HEK293T (cell line): ENCODE measurements around the gene FDX1.

Experiments used
- CTCF ChIA-PET: fragments of 350-600 bp; formaldehyde crosslinking; extraction: SDS; loops from one replicate; lab custom pipeline; 2021; ENCODE audit warnings: antibody characterized with exemption, inconsistent platforms; lab: Yijun Ruan, JAX
- POLR2A ChIA-PET: fragments of 350-600 bp; formaldehyde crosslinking; extraction: SDS; loops from one replicate; lab custom pipeline; 2020; ENCODE audit warnings: antibody characterized with exemption, inconsistent platforms; lab: Yijun Ruan, JAX
- DNase-seq: peaks from one replicate; pipeline ENCODE4 v3.0.0; 2012; ENCODE audit warnings: mixed read lengths; ENCODE audit errors: extremely low spot score
- ARNT ChIP-seq: fragments of 450-650 bp; IDR thresholded peaks from 2 replicates; pipeline ENCODE4 v1.6.1; 2017; ENCODE audit warnings: mild to moderate bottlenecking
- BHLHE40 ChIP-seq: fragments of 450-650 bp; IDR thresholded peaks from 2 replicates; pipeline ENCODE4 v1.6.1; 2016; ENCODE audit warnings: mild to moderate bottlenecking, moderate library complexity, borderline replicate concordance
- CTBP1 ChIP-seq: fragments of 450-650 bp; IDR thresholded peaks from 2 replicates; pipeline ENCODE4 v1.6.1; 2016; ENCODE audit warnings: borderline replicate concordance
- ELF4 ChIP-seq: fragments of 450-650 bp; IDR thresholded peaks from 2 replicates; pipeline ENCODE4 v1.6.1; 2017; ENCODE audit warnings: antibody characterized with exemption
- FOXA1 ChIP-seq: fragments of 450-650 bp; IDR thresholded peaks from 2 replicates; pipeline ENCODE4 v1.6.1; 2016; ENCODE audit warnings: mild to moderate bottlenecking
- FOXK2 ChIP-seq: fragments of 450-650 bp; IDR thresholded peaks from 2 replicates; pipeline ENCODE4 v1.6.1; 2016; ENCODE audit warnings: mild to moderate bottlenecking
- FOXM1 ChIP-seq: fragments of 450-650 bp; IDR thresholded peaks from 2 replicates; pipeline ENCODE4 v1.6.1; 2017; ENCODE audit warnings: mild to moderate bottlenecking, borderline replicate concordance
- HDGF ChIP-seq: fragments of 450-650 bp; IDR thresholded peaks from 2 replicates; pipeline ENCODE4 v1.6.1; 2017; ENCODE audit warnings: antibody characterized with exemption, borderline replicate concordance
- L3MBTL2 ChIP-seq: fragments of 450-650 bp; conservative IDR thresholded peaks from 2 replicates; pipeline ENCODE4 v1.6.1; 2016; ENCODE audit warnings: mild to moderate bottlenecking
- LEF1 ChIP-seq: fragments of 450-650 bp; IDR thresholded peaks from 2 replicates; pipeline ENCODE4 v1.6.1; 2017; ENCODE audit warnings: mild to moderate bottlenecking, borderline replicate concordance
- NFRKB ChIP-seq: fragments of 450-650 bp; IDR thresholded peaks from 2 replicates; pipeline ENCODE4 v1.6.1; 2016; ENCODE audit warnings: mild to moderate bottlenecking, moderate library complexity
- PKNOX1 ChIP-seq: fragments of 450-650 bp; IDR thresholded peaks from 2 replicates; pipeline ENCODE4 v1.6.1; 2016
- SP1 ChIP-seq: fragments of 450-650 bp; IDR thresholded peaks from 2 replicates; pipeline ENCODE4 v1.6.1; 2017
- SUZ12 ChIP-seq: fragments of 450-650 bp; IDR thresholded peaks from 2 replicates; pipeline ENCODE4 v1.6.1; 2016; ENCODE audit warnings: mild to moderate bottlenecking
- TARDBP ChIP-seq: fragments of 450-650 bp; IDR thresholded peaks from 2 replicates; pipeline ENCODE4 v1.6.1; 2016
- ZNF384 ChIP-seq: fragments of 450-650 bp; IDR thresholded peaks from 2 replicates; pipeline ENCODE4 v1.6.1; 2016

Gene FDX1

GRCh38 chr11:110435780-110436717 is 6.3 kb downstream of the FDX1 start:
- no peak for DNase-seq
- CTCF ChIA-PET: interaction anchor here (0.9 kb wide), 1 partner anchor 227 kb away, joined by 3 read pairs; no protein-coding TSS in a partner anchor
- POLR2A ChIA-PET: interaction anchor here (1.2 kb wide), 1 partner anchor 238 kb away, joined by 3 read pairs; no protein-coding TSS in a partner anchor
- TF ChIP-seq BHLHE40 (no peak), ELF4 (no peak), FOXM1 (no peak), FOXA1 (no peak), NFRKB (no peak), ARNT (no peak), FOXK2 (no peak), LEF1 (no peak)

- no peak for TF ChIP-seq ZNF384
- TF ChIP-seq FOXA1: no peak
- TF ChIP-seq ELF4: no peak
- TF ChIP-seq BHLHE40: no peak
- TF ChIP-seq PKNOX1: no peak
- no peak for TF ChIP-seq TARDBP
- no peak for TF ChIP-seq CTBP1
- TF ChIP-seq SUZ12: no peak
- TF ChIP-seq LEF1: no peak
- no peak for TF ChIP-seq HDGF
- TF ChIP-seq NFRKB: no peak
- no peak for TF ChIP-seq ARNT
- TF ChIP-seq FOXM1: no peak
- no peak for TF ChIP-seq FOXK2
- no peak for TF ChIP-seq L3MBTL2
- TF ChIP-seq SP1: no peak
- no peak for DNase-seq
- POLR2A ChIA-PET: no interaction called here
- CTCF ChIA-PET: no interaction called here
Measured at GRCh38 chr11:110438017-110438416, 8.3 kb downstream of the FDX1 start.

GRCh38 chr11:110445437-110445836 is 15.7 kb downstream of the FDX1 start:
- TF ChIP-seq SP1 (no peak), FOXM1 (no peak), ZNF384 (no peak), ARNT (no peak), NFRKB (no peak), CTBP1 (no peak), FOXA1 (no peak), BHLHE40 (no peak), TARDBP (no peak), LEF1 (no peak), L3MBTL2 (no peak), HDGF (no peak), PKNOX1 (no peak), SUZ12 (no peak), FOXK2 (no peak), ELF4 (no peak)
- DNase-seq: no peak
- POLR2A ChIA-PET: interaction anchor here (1.8 kb wide), 1 partner anchor 14 kb away, joined by 5 read pairs; no protein-coding TSS in a partner anchor
- CTCF ChIA-PET: interaction anchor here (0.7 kb wide), 2 partner anchors 11 to 13 kb away, joined by 3 to 6 read pairs; no protein-coding TSS in a partner anchor

- CTCF ChIA-PET: interaction anchor here (0.7 kb wide), 1 partner anchor 13 kb away, joined by 3 read pairs; no protein-coding TSS in a partner anchor
Measured at GRCh38 chr11:110446061-110446460, 16.3 kb downstream of the FDX1 start.

GRCh38 chr11:110446594-110446993 is 16.8 kb downstream of the FDX1 start:
- ChIA-PET POLR2A (interaction anchor here (1.8 kb wide), 1 partner anchor 16 kb away, joined by 5 read pairs; no protein-coding TSS in a partner anchor), CTCF (interaction anchor here (1.3 kb wide), 1 partner anchor 11 kb away, joined by 3 read pairs; no protein-coding TSS in a partner anchor)
- no peak for TF ChIP-seq BHLHE40
- TF ChIP-seq TARDBP: no peak
- no peak for TF ChIP-seq SUZ12
- no peak for TF ChIP-seq LEF1
- no peak for TF ChIP-seq ZNF384
- TF ChIP-seq FOXA1: no peak
- TF ChIP-seq NFRKB: no peak
- no peak for TF ChIP-seq SP1
- TF ChIP-seq ARNT: no peak
- no peak for TF ChIP-seq FOXM1
- no peak for TF ChIP-seq CTBP1
- no peak for TF ChIP-seq PKNOX1
- no peak for DNase-seq

More at GRCh38 chr11:110446061-110446460, 16.3 kb downstream of the FDX1 start:
- DNase-seq: no peak
- POLR2A ChIA-PET: interaction anchor here (1.8 kb wide), 1 partner anchor 15 kb away, joined by 5 read pairs; no protein-coding TSS in a partner anchor
- no peak for TF ChIP-seq ARNT
- no peak for TF ChIP-seq PKNOX1
- no peak for TF ChIP-seq TARDBP
- no peak for TF ChIP-seq SP1
- no peak for TF ChIP-seq FOXA1
- no peak for TF ChIP-seq L3MBTL2
- TF ChIP-seq ZNF384: no peak
- no peak for TF ChIP-seq NFRKB
- no peak for TF ChIP-seq FOXM1
- no peak for TF ChIP-seq BHLHE40
- TF ChIP-seq ELF4: no peak
- TF ChIP-seq HDGF: no peak
- TF ChIP-seq SUZ12: no peak
- TF ChIP-seq CTBP1: no peak
- no peak for TF ChIP-seq FOXK2
- TF ChIP-seq LEF1: no peak
